ENCODE data around the gene TULP1.

The TULP1 gene

DNA sequence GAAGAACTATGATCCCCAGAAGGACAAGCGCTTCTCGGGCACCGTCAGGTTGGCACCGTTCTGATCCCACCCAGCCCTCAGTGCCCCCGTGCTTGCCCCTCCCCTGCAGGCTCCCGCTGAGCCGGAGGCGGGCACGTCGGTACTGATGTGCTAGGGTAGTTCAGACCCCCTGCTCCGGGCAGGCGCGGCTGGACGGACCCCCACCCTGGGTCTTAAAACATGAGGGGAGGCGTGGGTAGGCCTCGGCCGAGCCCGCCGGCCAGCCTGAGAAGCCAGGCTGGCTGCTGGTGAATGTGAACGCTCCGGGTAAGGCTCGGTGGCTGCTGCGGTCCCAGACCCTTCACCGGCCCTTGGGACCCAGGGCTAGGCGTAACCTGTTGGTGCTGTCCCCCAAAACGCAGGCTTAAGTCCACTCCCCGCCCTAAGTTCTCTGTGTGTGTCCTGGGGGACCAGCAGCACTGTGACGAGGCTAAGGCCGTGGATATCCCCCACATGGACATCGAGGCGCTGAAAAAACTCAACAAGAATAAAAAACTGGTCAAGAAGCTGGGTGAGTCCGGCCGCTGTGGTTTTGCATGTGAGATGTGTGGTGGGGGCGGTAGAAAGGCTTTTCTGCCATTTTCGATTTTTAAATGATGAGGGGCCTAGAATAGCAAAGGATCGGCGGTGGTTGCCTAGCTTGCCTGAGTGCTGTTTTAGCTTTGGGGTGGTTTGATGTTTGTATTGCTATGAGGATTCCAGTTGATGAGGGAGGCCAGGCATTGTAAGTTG, 43.5 kb downstream of the TULP1 start:
- H4K12ac ChIP-seq (ENCODE audit: low read depth, low read length), result peak overlapping the region; percentile 57
- peaks cover 19% of the 10 kb centered on the region for H3K79me2 ChIP-seq (ENCODE audit: control insufficient read depth, insufficient read depth, low read length, poor library complexity)
- H3K9me3 ChIP-seq (ENCODE audit: insufficient read depth, low read depth, low read length), result no peaks in the 10 kb centered on the region
- H3K9ac ChIP-seq (ENCODE audit: low read length), result peak overlapping the region; percentile 92
- peak overlapping the region; percentile 77 for H4K8ac ChIP-seq (ENCODE audit: low read depth, low read length)
- no peak overlapping the region for H2AFZ ChIP-seq (ENCODE audit: insufficient read depth, low read length, poor library complexity)
- peak overlapping the region; percentile 94 for H3K4me3 ChIP-seq (ENCODE audit: low read depth, low read length)
- peaks cover 11 to 21% of the 10 kb centered on the region in 2 experiments for H3K4me1 ChIP-seq (ENCODE audit: control insufficient read depth in 1 of 2, insufficient read depth in 2 of 2, low read length in 2 of 2)
- peak overlapping the region; percentile 86 for H2BK5ac ChIP-seq (ENCODE audit: low read depth, low read length, poor library complexity)
- peak overlapping the region; percentile 81 for H3K18ac ChIP-seq (ENCODE audit: low read length)
- peak overlapping the region; percentile 89 for H3K4me2 ChIP-seq (ENCODE audit: low read length)
- WGBS (ENCODE audit: extremely low coverage, insufficient coverage, insufficient read length), result no CpG with 5 or more reads among the region's 37 CpGs
- H3K36me3 ChIP-seq (ENCODE audit: control insufficient read depth in 1 of 2, insufficient read depth in 2 of 2, low read length in 2 of 2), result peaks cover 47 to 48% of the 10 kb centered on the region in 2 experiments
- H4K91ac ChIP-seq (ENCODE audit: low read depth, low read length), result peak overlapping the region; percentile 86
- peak overlapping the region; percentile 56 for H3K23ac ChIP-seq (ENCODE audit: low read length)
- H3K27ac ChIP-seq (ENCODE audit: low read depth, low read length), result peak overlapping the region; percentile 88
- H3K79me1 ChIP-seq (ENCODE audit: low read length), result peaks cover 15% of the 10 kb centered on the region
- H2BK120ac ChIP-seq (ENCODE audit: insufficient read depth, low read length, poor library complexity), result peak overlapping the region; percentile 13
- H2AK5ac ChIP-seq (ENCODE audit: low read length), result no peak overlapping the region
- H3K14ac ChIP-seq (ENCODE audit: low read length), result peak overlapping the region; percentile 88
- H3K4ac ChIP-seq (ENCODE audit: low read depth, low read length), result peak overlapping the region; percentile 96
- H2BK12ac ChIP-seq (ENCODE audit: low read length), result no peak overlapping the region
- DNase-seq, result no peak
- no peaks in the 10 kb centered on the region for H3K27me3 ChIP-seq (ENCODE audit: insufficient read depth, low read length)

- peaks cover 19% of the 10 kb centered on the region for H3K79me2 ChIP-seq (ENCODE audit: control insufficient read depth, insufficient read depth, low read length, poor library complexity)
- peak within 1 kb of the TSS; percentile 81 for H3K18ac ChIP-seq (ENCODE audit: low read length)
- peaks cover 11 to 21% of the 10 kb centered on the region in 2 experiments for H3K4me1 ChIP-seq (ENCODE audit: control insufficient read depth in 1 of 2, insufficient read depth in 2 of 2, low read length in 2 of 2)
- peak within 1 kb of the TSS; percentile 86 for H2BK5ac ChIP-seq (ENCODE audit: low read depth, low read length, poor library complexity)
- peak within 1 kb of the TSS; percentile 94 for H3K4me3 ChIP-seq (ENCODE audit: low read depth, low read length)
- peaks cover 41 to 44% of the 10 kb centered on the region in 2 experiments for H3K36me3 ChIP-seq (ENCODE audit: control insufficient read depth in 1 of 2, insufficient read depth in 2 of 2, low read length in 2 of 2)
- peak; percentile 96 to 99 for DNase-seq
- peak within 1 kb of the TSS; percentile 92 for H3K9ac ChIP-seq (ENCODE audit: low read length)
- H3K27me3 ChIP-seq (ENCODE audit: insufficient read depth, low read length), result no peaks in the 10 kb centered on the region
- no peaks in the 10 kb centered on the region for H3K9me3 ChIP-seq (ENCODE audit: insufficient read depth, low read depth, low read length)
- peak within 1 kb of the TSS; percentile 57 for H4K12ac ChIP-seq (ENCODE audit: low read depth, low read length)
- peak within 1 kb of the TSS; percentile 89 for H3K4me2 ChIP-seq (ENCODE audit: low read length)
- H2BK12ac ChIP-seq (ENCODE audit: low read length), result peak within 1 kb of the TSS; percentile 82
- peak within 1 kb of the TSS; percentile 77 for H2BK120ac ChIP-seq (ENCODE audit: insufficient read depth, low read length, poor library complexity)
- peak within 1 kb of the TSS; percentile 93 for H4K8ac ChIP-seq (ENCODE audit: low read depth, low read length)
- no peak within 1 kb of the TSS for H3K23ac ChIP-seq (ENCODE audit: low read length)
- peak within 1 kb of the TSS; percentile 88 for H3K14ac ChIP-seq (ENCODE audit: low read length)
- peak within 1 kb of the TSS; percentile 88 for H3K27ac ChIP-seq (ENCODE audit: low read depth, low read length)
- peak within 1 kb of the TSS; percentile 86 for H4K91ac ChIP-seq (ENCODE audit: low read depth, low read length)
- WGBS (ENCODE audit: extremely low coverage, insufficient coverage, insufficient read length), result no CpG with 5 or more reads among the region's 86 CpGs
- H3K79me1 ChIP-seq (ENCODE audit: low read length), result peaks cover 15% of the 10 kb centered on the region
- peak within 1 kb of the TSS; percentile 57 for H2AK5ac ChIP-seq (ENCODE audit: low read length)
- H3K4ac ChIP-seq (ENCODE audit: low read depth, low read length), result peak within 1 kb of the TSS; percentile 96
- H2AFZ ChIP-seq (ENCODE audit: insufficient read depth, low read length, poor library complexity), result peak within 1 kb of the TSS; percentile 90
These were observed 44.3 kb downstream of the TULP1 start, which contains the start of gene RPL10A for GRCh38 chr6:35468181-35468979. Gene RPL10A, plus strand, starts transcription at chr6:35468401. Its CDS starts 34 bp downstream, at chr6:35468435.

- H3K79me1 ChIP-seq (ENCODE audit: low read length), result peaks cover 12% of the 10 kb centered on the region
- H4K12ac ChIP-seq (ENCODE audit: low read depth, low read length), result no peak overlapping the region
- WGBS (ENCODE audit: extremely low coverage, insufficient coverage, insufficient read length), result no CpG with 5 or more reads among the region's 1 CpG
These were observed 47.0 kb downstream of the TULP1 start for GRCh38 chr6:35465646-35466045.

DNA sequence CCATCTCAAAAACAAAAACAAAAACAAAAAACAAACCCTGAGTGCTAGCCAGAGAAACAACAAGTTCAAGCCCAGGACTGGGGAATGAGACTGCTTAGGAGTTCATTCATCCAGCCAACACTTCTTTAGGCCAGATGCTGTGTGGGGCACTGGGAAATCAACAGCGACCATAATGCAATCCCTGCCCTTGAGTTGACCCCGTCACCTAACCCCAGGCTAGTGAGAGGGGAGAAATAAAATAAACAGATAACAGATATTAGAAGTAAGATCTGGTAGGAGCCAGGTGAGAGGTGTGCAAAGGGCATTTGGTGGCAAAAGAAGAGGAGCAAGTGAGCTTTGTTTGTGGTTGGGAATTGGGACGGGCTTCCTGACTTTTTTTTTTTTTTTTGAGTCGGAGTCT, 49.4 kb downstream of the TULP1 start:
- H2AK5ac ChIP-seq (ENCODE audit: low read length), result no peak overlapping the region
- peaks cover 2% of the 10 kb centered on the region for H3K79me2 ChIP-seq (ENCODE audit: control insufficient read depth, insufficient read depth, low read length, poor library complexity)
- no peak overlapping the region for H3K4ac ChIP-seq (ENCODE audit: low read depth, low read length)
- H3K79me1 ChIP-seq (ENCODE audit: low read length), result peaks cover 3% of the 10 kb centered on the region
- no peaks in the 10 kb centered on the region for H3K27me3 ChIP-seq (ENCODE audit: insufficient read depth, low read length)
- no peaks in the 10 kb centered on the region for H3K9me3 ChIP-seq (ENCODE audit: insufficient read depth, low read depth, low read length)
- WGBS (ENCODE audit: extremely low coverage, insufficient coverage, insufficient read length), result no CpG with 5 or more reads among the region's 4 CpGs
- H3K36me3 ChIP-seq (ENCODE audit: control insufficient read depth in 1 of 2, insufficient read depth in 2 of 2, low read length in 2 of 2), result peaks cover 24 to 37% of the 10 kb centered on the region in 2 experiments
- H3K14ac ChIP-seq (ENCODE audit: low read length), result no peak overlapping the region
- H3K4me2 ChIP-seq (ENCODE audit: low read length), result no peak overlapping the region
- H3K9ac ChIP-seq (ENCODE audit: low read length), result no peak overlapping the region
- no peak for DNase-seq
- no peak overlapping the region for H3K27ac ChIP-seq (ENCODE audit: low read depth, low read length)
- H3K4me3 ChIP-seq (ENCODE audit: low read depth, low read length), result no peak overlapping the region
- no peak overlapping the region for H4K8ac ChIP-seq (ENCODE audit: low read depth, low read length)
- H3K23ac ChIP-seq (ENCODE audit: low read length), result no peak overlapping the region
- H3K18ac ChIP-seq (ENCODE audit: low read length), result no peak overlapping the region
- no peak overlapping the region for H4K91ac ChIP-seq (ENCODE audit: low read depth, low read length)
- H3K4me1 ChIP-seq (ENCODE audit: control insufficient read depth in 1 of 2, insufficient read depth in 2 of 2, low read length in 2 of 2), result peaks cover 16 to 21% of the 10 kb centered on the region in 2 experiments
- H2BK5ac ChIP-seq (ENCODE audit: low read depth, low read length, poor library complexity), result no peak overlapping the region
- no peak overlapping the region for H2AFZ ChIP-seq (ENCODE audit: insufficient read depth, low read length, poor library complexity)
- H2BK12ac ChIP-seq (ENCODE audit: low read length), result no peak overlapping the region
- H4K12ac ChIP-seq (ENCODE audit: low read depth, low read length), result no peak overlapping the region
- H2BK120ac ChIP-seq (ENCODE audit: insufficient read depth, low read length, poor library complexity), result no peak overlapping the region

More at GRCh38 chr6:35465646-35466045, 47.0 kb downstream of the TULP1 start:
- no peak overlapping the region for H2BK5ac ChIP-seq (ENCODE audit: low read depth, low read length, poor library complexity)
- no peak overlapping the region for H4K8ac ChIP-seq (ENCODE audit: low read depth, low read length)
- H2BK12ac ChIP-seq (ENCODE audit: low read length), result no peak overlapping the region
- no peak overlapping the region for H2BK120ac ChIP-seq (ENCODE audit: insufficient read depth, low read length, poor library complexity)
- no peak overlapping the region for H2AK5ac ChIP-seq (ENCODE audit: low read length)
- no peak overlapping the region for H3K23ac ChIP-seq (ENCODE audit: low read length)
- peaks cover 32 to 35% of the 10 kb centered on the region in 2 experiments for H3K36me3 ChIP-seq (ENCODE audit: control insufficient read depth in 1 of 2, insufficient read depth in 2 of 2, low read length in 2 of 2)
- no peaks in the 10 kb centered on the region for H3K9me3 ChIP-seq (ENCODE audit: insufficient read depth, low read depth, low read length)
- H3K9ac ChIP-seq (ENCODE audit: low read length), result no peak overlapping the region
- H3K27me3 ChIP-seq (ENCODE audit: insufficient read depth, low read length), result no peaks in the 10 kb centered on the region
- no peak overlapping the region for H3K4ac ChIP-seq (ENCODE audit: low read depth, low read length)
- no peak overlapping the region for H3K4me3 ChIP-seq (ENCODE audit: low read depth, low read length)
- no peak overlapping the region for H3K27ac ChIP-seq (ENCODE audit: low read depth, low read length)
- no peak for DNase-seq
- H4K91ac ChIP-seq (ENCODE audit: low read depth, low read length), result no peak overlapping the region
- peaks cover 19% of the 10 kb centered on the region for H3K79me2 ChIP-seq (ENCODE audit: control insufficient read depth, insufficient read depth, low read length, poor library complexity)
- no peak overlapping the region for H3K4me2 ChIP-seq (ENCODE audit: low read length)
- H2AFZ ChIP-seq (ENCODE audit: insufficient read depth, low read length, poor library complexity), result no peak overlapping the region
- no peak overlapping the region for H3K14ac ChIP-seq (ENCODE audit: low read length)
- H3K4me1 ChIP-seq (ENCODE audit: control insufficient read depth in 1 of 2, insufficient read depth in 2 of 2, low read length in 2 of 2), result peaks cover 6 to 20% of the 10 kb centered on the region in 2 experiments
- H3K18ac ChIP-seq (ENCODE audit: low read length), result no peak overlapping the region
